SHP77 (cell line): Measurements from ENCODE around the gene ASB6.
"Not testable (repeated sequence)": the region's sequence is repeated elsewhere in the genome, so short reads cannot be mapped to it uniquely, and the experiment has no call there.

ENCODE experiments used
- DNase-seq, 2 experiments: peaks; one replicate each; lab custom pipeline; 2025; lab: John Stamatoyannopoulos, UW

The ASB6 gene

GRCh38 chr9:129643706-129644105 lies 1.8 kb upstream of the ASB6 start:
- no peak for DNase-seq

GRCh38 chr9:129640871-129641749 lies 841 bp downstream of the ASB6 start:
- DNase-seq = no peak

- DNase-seq = no peak
Measured at GRCh38 chr9:129640086-129640870, 1.7 kb downstream of the ASB6 start.

- no peak for DNase-seq
Measured at GRCh38 chr9:129639756-129640085, 2.2 kb downstream of the ASB6 start.

DNA sequence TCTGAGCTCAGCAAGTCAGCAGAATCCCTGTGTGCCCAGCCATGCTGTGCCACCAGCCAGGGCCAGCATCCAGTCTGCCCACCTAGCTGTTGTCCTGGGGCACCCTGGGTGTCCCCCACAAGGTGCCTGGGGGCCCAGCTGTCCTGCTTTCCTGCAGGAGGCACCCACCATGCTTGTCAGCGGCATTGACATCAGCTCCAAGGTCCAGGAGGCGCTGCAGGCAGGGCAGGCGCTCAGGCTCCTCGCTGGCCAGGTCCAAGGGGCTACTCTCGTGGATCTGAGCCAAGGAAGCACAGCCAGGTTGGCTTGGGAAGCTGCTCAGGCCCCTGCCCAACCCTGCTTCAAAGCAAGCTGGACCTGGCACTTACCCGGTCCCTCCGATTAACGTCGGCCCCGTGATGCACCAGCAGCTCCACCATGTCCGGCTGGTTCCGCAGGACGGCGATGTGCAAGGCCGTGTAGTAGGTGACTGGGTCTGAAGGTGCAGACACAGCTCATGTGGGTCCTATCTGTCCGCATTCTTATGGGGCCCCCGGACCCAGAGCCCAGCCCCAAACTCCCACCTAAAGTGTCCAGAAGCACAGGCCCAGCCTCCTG lies 2.8 kb downstream of the ASB6 start:
- no peak for DNase-seq

DNA sequence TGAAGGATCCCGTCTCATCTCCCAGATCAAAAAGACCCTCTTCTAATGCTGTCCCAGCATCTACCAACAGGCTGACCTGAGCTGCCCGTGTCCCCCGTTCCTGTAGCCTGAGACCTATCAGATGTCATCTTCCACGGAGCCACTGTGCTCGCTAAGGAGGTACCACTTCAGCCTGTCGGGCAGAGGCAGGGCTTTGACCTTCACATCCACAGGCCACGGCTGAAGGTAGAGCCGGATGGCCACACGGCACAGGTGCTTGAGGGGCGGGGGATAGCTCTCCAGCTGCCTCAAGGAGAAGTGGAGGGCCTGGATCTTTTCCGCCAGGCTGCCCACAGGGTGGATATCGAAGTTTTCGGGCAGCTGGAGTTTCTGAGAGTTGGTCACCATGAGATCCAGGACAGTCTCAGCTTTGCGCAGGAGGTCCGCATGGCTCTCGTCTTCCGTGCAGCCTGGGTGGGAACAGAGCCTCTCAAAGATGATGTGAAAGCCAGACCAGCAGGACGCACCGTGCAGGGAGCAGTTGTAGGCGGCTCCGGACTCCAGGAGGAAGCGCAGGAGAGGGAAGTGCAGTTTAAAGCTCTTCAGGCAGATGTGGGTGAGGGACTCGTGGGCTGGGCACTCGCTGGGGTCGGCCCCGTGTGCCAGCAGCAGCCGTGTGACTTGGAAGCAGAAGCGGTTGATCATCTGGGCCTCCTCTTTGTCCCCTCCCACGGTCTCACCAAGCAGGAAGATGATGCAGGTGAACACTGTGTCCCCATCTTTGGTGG lies 4.1 kb downstream of the ASB6 start:
- DNase-seq = no peak

GRCh38 chr9:129637102-129637501 lies 4.8 kb downstream of the ASB6 start:
- no peak for DNase-seq

DNA sequence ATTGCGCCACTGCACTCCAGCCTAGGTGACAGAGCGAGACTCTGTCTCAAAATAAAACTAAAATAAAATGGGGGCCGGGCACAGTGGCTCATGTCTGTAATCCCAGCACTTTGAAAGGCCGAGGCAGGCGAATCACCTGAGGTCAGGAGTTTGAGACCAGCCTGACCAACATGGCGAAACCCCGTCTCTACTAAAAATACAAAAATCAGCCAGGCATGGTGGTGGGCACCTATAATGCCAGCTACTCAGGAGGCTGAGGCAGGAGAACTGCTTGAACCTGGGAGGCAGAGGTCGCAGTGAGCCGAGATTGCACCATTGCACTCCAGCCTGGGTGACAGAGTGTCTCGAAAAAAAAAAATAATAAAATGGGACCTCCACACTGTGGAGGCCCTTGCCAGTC lies 5.6 kb downstream of the ASB6 start:
- not testable (repeated sequence) for DNase-seq

GRCh38 chr9:129635099-129636065 lies 6.6 kb downstream of the ASB6 start:
- no peak for DNase-seq

GRCh38 chr9:129633848-129634247 lies 8.1 kb downstream of the ASB6 start:
- DNase-seq = no peak

GRCh38 chr9:129633207-129633606 lies 8.7 kb downstream of the ASB6 start:
- no peak for DNase-seq

DNA sequence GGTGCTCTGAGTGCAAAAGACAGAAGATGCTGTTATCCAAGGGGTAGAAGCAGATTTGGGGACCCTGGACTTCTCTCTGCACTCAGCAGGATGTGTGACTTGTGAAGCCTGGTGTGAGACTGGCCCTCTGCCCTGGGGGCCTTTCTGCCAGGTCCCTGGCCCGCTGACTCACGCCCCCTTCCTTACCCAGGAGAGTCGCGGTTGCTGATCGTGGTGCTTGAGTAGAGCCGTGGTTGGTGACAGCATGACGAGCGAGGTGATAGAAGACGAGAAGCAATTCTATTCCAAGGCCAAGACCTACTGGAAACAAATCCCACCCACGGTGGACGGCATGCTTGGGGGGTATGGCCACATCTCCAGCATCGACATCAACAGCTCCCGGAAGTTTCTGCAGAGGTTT lies 9.5 kb downstream of the ASB6 start:
- DNase-seq = no peak

DNA sequence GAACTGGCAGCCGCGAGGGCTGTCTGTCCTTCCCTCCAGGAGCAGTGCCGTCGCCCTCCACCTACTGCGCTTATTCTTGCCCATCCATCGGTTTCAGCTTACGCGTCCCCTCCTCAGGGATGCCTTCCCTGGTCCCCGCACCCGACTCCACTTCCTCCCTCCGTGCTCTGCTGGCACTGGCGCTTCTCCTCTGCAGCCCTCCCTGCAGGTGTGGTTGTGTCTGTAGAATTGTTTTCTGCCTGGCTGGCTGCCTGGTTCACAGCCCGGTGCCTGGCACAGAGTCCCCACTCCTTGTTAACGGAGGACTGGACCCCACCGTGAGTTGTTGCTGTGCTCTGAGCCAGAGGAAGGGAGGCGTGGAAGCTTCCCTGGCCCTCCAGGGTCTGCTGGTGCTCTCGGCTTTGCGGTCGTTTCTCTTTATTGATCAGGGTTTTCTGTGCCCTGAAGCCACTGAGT lies 10.2 kb downstream of the ASB6 start:
- DNase-seq = no peak

DNA sequence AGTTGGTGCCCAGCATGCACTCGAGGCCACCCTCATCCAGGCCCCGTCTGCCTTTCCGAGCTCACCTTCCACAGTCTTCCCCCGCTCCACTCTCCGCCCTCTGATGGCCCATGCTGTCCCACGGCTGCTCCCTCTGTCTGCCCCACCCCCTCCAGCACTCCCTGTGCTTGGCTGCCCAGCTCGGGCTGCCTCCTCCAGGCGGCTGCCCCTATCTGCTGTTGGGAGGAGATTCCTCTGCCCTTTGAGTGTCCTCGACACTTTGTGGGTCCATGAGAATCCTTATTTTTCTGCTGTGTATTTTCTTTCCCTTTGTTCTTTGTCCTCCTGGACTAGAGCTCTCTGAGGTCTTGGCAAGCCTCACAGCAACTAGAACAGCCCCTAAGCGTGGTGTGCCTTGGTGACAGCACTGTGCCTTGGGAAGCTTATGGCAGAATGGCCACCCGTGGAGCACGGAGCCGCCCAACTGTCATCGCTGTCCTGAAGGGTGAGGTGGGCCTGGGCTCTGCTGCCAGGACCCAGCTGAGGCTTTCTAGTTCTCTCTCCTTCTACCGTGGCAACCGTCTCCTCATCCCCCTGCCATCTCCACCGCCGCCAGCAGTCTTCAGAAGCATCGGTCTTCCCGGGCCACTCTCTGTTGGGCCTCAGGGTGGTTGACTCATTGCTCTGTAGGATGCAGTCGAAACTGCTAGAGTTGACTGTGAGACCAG lies 10.8 kb downstream of the ASB6 start:
- DNase-seq = no peak

DNA sequence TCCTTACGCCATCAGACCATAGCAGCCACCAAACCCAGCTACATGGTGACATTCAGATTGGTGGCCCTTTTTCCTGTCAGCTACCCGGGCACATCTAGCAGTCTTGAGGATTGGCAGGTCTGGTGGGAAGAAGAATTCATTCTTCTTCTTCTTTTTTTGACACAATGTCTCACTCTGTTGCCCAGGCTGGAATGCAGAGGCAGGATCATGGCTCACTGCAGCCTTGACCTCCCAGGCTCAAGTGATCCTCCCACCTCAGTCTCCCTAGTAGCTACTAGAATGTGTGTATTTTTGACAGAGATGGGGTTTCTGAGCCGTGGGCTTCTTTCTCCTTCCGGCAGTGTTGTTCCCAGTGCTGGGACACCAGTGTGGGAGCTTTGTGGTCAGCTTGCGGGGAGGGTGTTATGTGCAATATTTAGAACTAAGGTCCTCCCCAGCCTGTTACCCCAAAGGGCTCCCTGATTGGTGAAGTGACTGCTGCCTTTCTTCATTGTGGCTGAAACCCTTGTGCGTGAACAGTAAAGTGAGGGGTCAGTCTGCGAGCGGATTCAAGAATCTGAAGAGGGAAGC lies 12.6 kb downstream of the ASB6 start:
- no peak for DNase-seq

GRCh38 chr9:129628709-129629108 lies 13.2 kb downstream of the ASB6 start:
- DNase-seq = no peak

DNA sequence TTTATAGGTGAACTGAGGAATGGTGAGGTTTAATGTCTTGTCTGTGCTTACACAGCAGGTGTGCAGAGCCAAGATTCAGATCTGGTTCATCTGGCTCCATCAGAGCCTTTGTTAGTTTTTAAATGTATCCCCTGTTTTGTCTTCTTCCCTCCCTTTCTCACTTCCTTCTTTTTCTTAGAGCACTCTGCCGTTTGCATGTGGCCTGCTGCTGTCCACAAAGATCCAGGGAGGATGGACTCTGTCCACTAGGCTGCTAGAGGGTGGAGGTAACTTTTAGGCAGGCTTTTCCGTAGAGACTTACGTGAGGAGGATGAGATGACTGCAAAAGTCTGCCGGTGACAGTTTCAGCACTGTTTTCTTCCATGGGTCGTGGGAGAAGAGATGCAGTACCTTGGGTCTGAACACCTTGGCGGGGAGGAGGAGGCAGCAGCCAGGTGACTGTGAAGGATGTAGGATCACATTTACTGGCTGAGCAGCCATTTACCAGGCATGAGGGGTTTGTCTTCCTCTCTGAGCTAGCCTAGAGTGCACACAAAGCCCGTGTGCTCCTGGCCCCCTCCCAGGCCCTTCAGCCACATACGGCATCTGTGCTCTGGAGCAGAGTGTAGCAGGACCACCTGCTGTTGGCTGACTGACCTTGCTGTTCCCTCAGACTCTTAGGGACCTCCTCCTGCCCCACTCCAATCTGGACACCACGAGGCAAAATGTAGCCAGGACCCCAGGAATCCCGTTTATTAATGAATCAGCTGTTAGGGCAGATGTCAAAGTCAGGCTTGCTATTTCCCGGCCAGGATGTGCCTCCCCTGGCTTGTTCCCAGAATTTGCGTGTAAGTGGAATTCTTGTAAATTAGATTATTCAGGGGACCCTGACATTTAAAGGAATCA lies 14.2 kb downstream of the ASB6 start:
- no peak for DNase-seq

DNA sequence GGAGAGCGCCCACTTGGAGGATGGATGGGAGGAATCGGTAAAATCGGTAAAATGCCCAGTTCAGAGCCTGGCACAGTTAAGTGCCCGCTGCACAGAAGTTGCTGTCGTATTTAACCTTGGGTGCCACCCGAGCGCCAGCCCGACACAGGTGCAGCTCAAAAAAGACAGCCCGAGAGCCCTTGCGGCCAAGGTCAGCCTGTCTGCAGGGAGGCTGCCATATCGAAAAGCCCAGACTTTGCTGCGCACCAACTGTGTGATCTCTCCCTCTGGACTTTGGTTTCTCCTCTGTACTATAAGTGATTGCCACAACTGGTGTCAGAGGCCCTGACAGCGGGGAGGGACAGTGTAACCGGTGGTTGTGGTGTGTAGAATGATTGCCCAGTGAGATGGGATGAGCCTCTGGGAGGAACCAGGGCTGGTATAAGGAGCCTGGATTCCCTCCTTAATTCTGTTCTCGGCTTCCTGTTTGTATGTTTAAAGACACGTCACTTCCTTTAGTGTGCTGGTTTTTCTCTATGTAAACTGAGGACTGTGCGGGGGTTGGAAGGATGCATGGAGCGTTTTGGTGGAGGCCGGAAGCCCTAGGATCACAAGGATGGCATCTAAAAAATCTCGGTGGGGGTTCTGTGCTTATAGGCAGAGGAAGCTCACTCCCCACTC lies 15.2 kb downstream of the ASB6 start:
- DNase-seq = no peak
